NK-92 (cell line): Measurements from ENCODE around the gene GDF15.
"Not testable (repeated sequence)": the region's sequence is repeated elsewhere in the genome, so short reads cannot be mapped to it uniquely, and the experiment has no call there.

Experiments
- DNase-seq: peaks from one replicate; lab custom pipeline; 2025; ENCODE audit not compliant: unreplicated experiment; lab: John Stamatoyannopoulos, UW

Gene GDF15

DNA sequence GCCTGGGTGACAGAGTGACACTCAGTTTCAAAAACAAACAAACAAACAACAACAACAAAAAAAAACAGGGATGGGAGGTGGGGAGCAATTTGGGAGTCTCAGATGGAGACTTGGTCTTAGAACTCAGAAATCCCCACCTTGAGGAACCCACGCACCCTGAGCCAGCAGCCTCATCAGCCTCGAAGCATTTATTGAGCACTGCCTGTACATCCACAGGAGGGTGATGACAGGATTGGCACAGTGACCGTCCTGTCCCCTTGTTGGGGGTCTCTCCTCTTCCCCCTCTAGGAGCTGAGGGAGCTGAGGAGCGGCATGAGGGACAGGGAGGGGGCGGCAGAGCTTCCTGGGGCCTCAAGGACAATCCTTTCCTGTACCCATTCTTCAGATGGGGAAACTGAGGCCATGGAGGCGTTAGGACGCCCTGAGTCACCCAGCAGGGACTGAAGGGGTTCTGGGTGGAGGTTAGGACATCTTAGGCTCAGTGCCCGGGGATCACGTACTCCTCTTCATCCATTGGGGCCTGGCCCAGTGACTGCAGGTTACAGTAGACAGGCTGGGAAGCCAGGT is 5.6 kb downstream of the GDF15 start:
- no peak for DNase-seq

- no peak for DNase-seq
Observed at GRCh38 chr19:18392417-18392816, 6.5 kb downstream of the GDF15 start.

GRCh38 chr19:18392926-18393325 is 7.0 kb downstream of the GDF15 start:
- no peak for DNase-seq

GRCh38 chr19:18393836-18394235 is 7.9 kb downstream of the GDF15 start:
- DNase-seq, result no peak

- DNase-seq, result no peak
Observed at GRCh38 chr19:18396471-18397241, 10.7 kb downstream of the GDF15 start.

DNA sequence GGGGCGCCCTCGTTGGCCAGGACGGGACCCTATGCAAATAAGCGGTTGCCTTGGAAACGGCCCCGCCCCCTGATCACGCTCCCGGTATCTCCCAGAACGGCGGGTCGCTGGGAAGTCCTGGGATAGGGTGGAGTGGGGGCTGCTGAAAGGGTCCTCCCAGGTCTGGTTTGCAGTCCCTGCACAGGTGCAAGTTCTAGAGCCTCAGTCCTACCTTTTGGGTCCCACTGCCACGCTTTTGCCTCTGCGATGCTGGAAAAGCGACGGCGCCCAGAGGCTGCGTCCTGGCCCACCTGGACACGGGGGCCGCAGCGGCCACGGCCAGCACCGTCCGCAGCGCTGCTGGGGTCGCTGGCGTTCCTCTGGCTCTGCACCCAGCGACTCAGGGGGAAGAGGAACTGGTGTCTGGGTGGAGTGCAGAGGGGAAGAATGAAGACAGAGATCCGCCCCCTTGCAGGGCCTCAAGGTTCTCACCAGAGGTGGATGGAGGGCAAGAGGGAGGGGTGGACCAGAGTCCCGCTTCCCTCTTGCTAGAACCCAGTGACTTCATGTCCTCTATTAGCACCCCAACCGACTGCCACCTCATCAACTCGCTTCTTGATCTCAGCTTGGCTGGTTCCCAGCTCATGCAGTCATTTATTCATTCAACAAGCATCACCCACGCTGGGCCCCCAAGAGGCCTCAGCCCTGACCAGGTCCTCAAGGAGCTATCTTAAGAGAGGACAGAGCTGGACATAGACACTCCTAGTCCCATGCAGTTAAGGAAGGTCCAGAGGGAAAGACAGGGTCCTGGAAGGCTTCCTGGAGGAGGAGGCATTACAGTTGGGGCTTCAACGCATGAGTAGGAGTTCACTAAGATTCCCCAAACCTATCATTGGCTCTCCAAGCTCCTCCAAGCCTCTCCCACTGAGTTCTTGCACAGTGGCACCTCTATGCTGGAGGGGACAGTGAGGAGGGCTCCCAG is 11.6 kb downstream of the GDF15 start, which contains the start of gene LRRC25:
LRRC25 (minus strand) TSS at position 381 of the 961 bp plus-strand sequence. CDS start 659 bp downstream, outside the sequence.
- no peak for DNase-seq

GRCh38 chr19:18399008-18399407 is 13.1 kb downstream of the GDF15 start:
- DNase-seq, result no peak

DNA sequence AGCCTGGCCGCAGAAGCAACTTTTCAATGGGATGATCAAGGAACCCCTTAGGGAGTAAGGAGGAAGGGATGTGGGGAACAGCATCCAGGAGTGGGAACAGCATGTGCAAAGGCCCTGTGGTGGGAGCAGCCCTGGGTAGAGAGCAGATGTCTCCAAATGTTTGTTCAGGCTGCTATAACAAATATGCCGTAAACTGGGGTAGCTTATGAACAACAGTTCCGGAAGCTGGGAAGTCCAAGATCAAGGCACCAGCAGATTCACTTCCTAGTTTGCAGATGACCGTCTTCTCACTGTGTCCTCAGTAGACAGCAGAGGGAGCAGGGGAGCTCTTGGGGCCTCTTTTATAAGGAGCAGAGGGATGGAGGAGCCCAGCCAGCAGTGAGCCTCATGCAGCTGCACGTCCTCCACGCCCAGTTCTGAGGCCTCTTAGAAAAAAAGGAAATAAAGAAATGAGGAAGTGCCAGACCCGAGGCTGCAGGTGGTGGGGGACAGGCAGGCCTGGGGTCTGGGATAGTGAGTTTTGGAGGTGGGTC is 15.7 kb downstream of the GDF15 start:
- no peak for DNase-seq

- DNase-seq, result not testable (repeated sequence)
Observed at GRCh38 chr19:18402455-18403248, 16.7 kb downstream of the GDF15 start.

DNA sequence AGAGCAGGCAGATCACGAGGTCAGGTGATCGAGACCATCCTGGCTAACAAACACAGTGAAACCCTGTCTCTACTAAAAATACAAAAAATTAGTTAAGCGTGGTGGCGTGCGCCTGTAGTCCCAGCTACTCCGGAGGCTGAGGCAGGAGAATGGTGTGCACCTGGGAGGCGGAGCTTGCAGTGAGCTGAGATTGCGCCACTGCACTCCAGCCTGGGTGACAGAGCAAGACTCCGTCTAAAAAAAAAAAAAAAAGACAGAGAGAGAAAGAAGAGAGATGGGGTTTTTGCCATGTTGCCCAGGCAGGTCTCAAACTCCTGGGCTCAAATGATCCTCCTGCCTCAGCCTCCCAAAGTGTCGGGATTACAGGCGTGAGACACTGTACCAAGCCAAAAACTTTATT is 19.8 kb downstream of the GDF15 start:
- DNase-seq, result not testable (repeated sequence)

DNA sequence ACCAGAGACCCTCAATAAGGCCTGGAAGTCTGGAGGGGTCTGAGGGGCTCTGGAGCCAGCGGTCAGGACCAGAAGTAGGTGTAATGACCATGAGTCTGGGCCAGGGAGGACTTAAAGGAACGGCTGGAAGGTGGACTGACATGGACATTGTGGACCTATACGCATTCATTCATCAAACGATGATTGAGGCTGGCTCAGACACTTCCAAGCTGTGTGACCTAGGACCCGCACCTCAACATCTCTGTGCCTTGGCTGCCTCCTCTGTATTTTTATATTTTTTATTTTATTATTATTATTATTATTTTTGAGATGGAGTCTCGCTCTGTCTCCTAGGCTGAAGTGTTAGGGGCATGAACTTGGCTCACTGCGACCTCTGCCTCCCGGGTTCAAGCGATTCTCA is 20.8 kb downstream of the GDF15 start:
- DNase-seq, result no peak

DNA sequence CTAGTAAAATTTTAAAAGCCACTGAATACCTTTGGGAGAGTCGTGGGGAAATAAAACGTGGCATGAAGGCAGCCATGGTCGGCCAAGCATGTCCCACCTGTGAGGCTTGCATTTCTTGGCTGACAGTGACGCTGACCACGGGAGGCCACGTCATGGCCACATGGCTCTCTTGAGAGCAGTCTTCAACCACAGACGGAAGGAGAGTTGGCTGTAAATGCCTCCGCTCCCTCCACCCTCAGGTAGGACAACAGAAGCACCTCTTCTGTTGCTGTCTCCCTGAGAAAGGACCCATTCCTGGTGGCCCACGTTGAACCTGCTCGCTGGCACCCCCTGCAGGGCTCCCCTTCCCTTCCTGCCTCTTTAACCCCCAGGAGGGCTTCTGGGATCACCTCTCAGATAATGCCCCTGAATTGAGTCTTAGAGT is 22.1 kb downstream of the GDF15 start:
- DNase-seq, result no peak

- DNase-seq, result no peak
Observed at GRCh38 chr19:18412610-18413239, 26.8 kb downstream of the GDF15 start.

- DNase-seq, result no peak
Observed at GRCh38 chr19:18414504-18415177, 28.7 kb downstream of the GDF15 start.

- no peak for DNase-seq
Observed at GRCh38 chr19:18415178-18415867, 29.4 kb downstream of the GDF15 start.

DNA sequence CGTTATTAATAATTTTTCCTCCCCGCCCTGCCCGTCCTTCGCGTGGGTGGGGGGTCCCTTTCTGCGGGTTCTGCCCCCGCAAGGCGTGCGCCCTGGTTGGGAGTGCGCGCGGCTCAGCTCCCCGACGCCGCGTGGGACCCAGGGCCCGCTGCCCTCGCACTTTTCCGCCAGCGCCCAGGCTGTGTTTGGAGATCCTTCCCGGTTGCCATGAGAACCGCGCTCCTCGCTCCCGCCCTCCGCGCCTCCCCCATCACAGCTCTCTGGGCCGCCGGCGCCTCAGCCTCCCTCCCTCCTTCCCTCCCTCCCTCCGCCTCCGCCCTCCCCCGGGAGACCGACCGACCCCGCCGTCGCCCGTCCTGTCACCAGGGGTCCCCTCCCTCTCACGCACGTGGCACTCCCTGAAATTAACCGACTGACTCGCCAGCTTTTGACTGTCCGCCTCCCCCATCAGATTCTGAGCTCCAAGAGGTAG is 30.9 kb downstream of the GDF15 start:
- no peak for DNase-seq

DNA sequence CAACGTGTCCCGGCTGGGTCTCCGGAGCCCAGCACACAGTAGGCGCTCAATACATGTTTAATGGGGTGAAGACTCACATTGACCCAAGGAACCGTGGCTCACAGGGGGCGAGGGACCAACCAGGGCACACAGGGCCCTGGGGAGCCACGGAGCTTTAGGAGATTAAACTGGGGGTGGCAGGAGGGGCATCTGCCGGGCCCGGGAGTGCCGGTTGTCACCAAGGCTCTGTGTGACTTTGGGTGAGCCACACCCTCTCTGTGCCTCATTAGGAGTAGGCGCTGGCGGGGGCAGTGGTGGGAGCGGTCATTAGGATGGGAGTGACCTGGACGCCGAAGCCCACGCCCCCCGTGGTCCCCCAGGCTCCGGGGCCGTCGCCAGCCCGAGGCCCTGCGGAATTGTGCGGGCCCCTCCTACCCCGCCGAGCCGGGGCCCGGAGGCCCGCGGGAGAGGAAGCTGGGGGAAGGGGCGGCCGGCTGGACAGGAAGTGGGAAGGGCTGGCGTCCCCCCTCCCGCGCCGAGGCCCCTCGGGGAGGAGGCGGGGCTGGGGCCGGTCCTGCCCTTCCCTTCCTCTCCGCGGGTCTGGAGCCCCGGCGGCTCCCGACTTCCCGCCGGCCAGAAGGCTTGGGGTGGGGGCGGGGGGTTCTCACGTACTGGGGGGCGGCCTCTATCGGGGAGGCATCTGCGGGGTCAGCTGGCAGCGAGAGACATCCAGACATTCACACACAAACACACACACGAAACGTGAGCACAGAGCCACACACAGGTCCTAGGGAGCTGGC is 31.5 kb downstream of the GDF15 start:
- DNase-seq, result no peak

GRCh38 chr19:18418029-18418482 is 32.1 kb downstream of the GDF15 start:
- DNase-seq, result no peak
